ENCODE measurements around the gene TM2D1.

- no peak for TF ChIP-seq CTCF (IDR thresholded peaks at IDR 0.05)
- no peak for TF ChIP-seq MYC (IDR thresholded peaks at IDR 0.05; ENCODE audit: borderline replicate concordance, low read length)
- no peak for TF ChIP-seq CEBPB (IDR thresholded peaks at IDR 0.05)
- no peak for TF ChIP-seq POLR2A (IDR thresholded peaks at IDR 0.05; ENCODE audit: low read length)
- no peak for TF ChIP-seq EHMT2 (IDR thresholded peaks at IDR 0.05; ENCODE audit: low read depth)
- TF ChIP-seq HOXB5 (CRISPR knock-in tag; IDR thresholded peaks at IDR 0.05) = no peak
- TF ChIP-seq, protein P1, sequence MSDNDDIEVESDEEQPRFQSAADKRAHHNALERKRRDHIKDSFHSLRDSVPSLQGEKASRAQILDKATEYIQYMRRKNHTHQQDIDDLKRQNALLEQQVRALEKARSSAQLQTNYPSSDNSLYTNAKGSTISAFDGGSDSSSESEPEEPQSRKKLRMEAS (IDR thresholded peaks at IDR 0.05) = no peak
- TF ChIP-seq NPAS2 (CRISPR knock-in tag; IDR thresholded peaks at IDR 0.05; ENCODE audit: borderline replicate concordance) = no peak
- TF ChIP-seq POLR2AphosphoS2 (conservative IDR thresholded peaks at IDR 0.05; ENCODE audit: low read length) = no peak
- no peak for TF ChIP-seq FOXS1 (CRISPR knock-in tag; IDR thresholded peaks at IDR 0.05)
- no peak for TF ChIP-seq MAZ (IDR thresholded peaks at IDR 0.05; ENCODE audit: borderline replicate concordance, low read depth, low read length)
- TF ChIP-seq, protein P2, sequence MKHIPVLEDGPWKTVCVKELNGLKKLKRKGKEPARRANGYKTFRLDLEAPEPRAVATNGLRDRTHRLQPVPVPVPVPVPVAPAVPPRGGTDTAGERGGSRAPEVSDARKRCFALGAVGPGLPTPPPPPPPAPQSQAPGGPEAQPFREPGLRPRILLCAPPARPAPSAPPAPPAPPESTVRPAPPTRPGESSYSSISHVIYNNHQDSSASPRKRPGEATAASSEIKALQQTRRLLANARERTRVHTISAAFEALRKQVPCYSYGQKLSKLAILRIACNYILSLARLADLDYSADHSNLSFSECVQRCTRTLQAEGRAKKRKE (CRISPR knock-in tag; IDR thresholded peaks at IDR 0.05; ENCODE audit: low read depth) = no peak
These were observed 28.0 kb upstream of the TM2D1 start for GRCh38 chr1:61752921-61753389.

Data from A549 (cell line).